ENCODE measurements around the gene GRAMD1A. TPM values are rescaled to one million over a fixed set of nuclear protein-coding genes. Genes with fewer than 3 reads are reported as not detected.
A peak's percentile ranks its signal among the peaks of the same experiment; 100 is the strongest.

The GRAMD1A gene
- total and polyA plus RNA-seq, 4 donors = 29.6 to 111 (median 64.4) TPM

- peaks cover 3% of the 10 kb centered on the region for H3K27me3 ChIP-seq (ENCODE audit: control insufficient read depth, insufficient read depth, low read length)
Observed at GRCh38 chr19:35066691-35067563, 66.8 kb downstream of the GRAMD1A start.

GRCh38 chr19:35068941-35069634 lies 69.0 kb downstream of the GRAMD1A start:
- 60% methylated on average over 4 of the region's 10 CpGs for WGBS (ENCODE audit: insufficient coverage)
- Histone ChIP-seq H3K4me1 (ENCODE audit: control insufficient read depth, insufficient read depth, low read length) (peaks cover 6% of the 10 kb centered on the region), H3K9me3 (ENCODE audit: control insufficient read depth, insufficient read depth, low read length) (peaks cover 2% of the 10 kb centered on the region), H3K36me3 (ENCODE audit: control insufficient read depth, insufficient read depth, low read length) (no peaks in the 10 kb centered on the region), H3K27ac (ENCODE audit: low read depth, low read length) (peak overlapping the region; percentile 54), H3K4me3 (ENCODE audit: low read depth, low read length) (no peak overlapping the region), H3K27me3 (ENCODE audit: control insufficient read depth, insufficient read depth, low read length) (peaks cover 3% of the 10 kb centered on the region)
- no peak for DNase-seq (ENCODE audit: low read depth in 4 of 6, low spot score in 6 of 6)

More at GRCh38 chr19:35066691-35067563, 66.8 kb downstream of the GRAMD1A start:
- peaks cover 6% of the 10 kb centered on the region for H3K4me1 ChIP-seq (ENCODE audit: control insufficient read depth, insufficient read depth, low read length)
- WGBS (ENCODE audit: insufficient coverage) = 33% methylated on average over 10 of the region's 14 CpGs
- no peaks in the 10 kb centered on the region for H3K36me3 ChIP-seq (ENCODE audit: control insufficient read depth, insufficient read depth, low read length)
- H3K4me3 ChIP-seq (ENCODE audit: low read depth, low read length) = no peak overlapping the region
- DNase-seq (ENCODE audit: low read depth in 4 of 6, low spot score in 6 of 6) = peak; percentile 36 to 94 (median 68)
- peaks cover 2% of the 10 kb centered on the region for H3K9me3 ChIP-seq (ENCODE audit: control insufficient read depth, insufficient read depth, low read length)
- H3K27ac ChIP-seq (ENCODE audit: low read depth, low read length) = no peak overlapping the region

DNA sequence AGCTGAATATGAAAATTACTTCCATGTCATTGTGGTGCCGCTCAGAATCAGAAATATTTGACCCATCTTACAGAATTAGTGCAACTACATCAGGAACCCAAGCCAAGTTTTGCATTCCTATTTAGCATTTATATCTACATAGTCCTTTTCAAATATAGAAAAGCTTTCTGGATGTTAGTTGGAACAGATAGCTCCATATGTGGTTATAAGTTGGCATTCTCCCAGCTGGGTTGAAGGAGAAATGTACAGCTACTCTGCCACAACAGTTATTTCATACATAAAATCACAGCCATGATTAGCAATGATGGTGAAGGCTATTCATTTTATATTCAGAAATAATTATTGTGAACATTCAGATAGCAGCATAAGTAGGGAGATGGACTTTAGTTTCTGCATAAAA lies 69.6 kb downstream of the GRAMD1A start:
- Histone ChIP-seq H3K27ac (ENCODE audit: low read depth, low read length) (peak overlapping the region; percentile 54), H3K4me1 (ENCODE audit: control insufficient read depth, insufficient read depth, low read length) (peaks cover 6% of the 10 kb centered on the region), H3K9me3 (ENCODE audit: control insufficient read depth, insufficient read depth, low read length) (peaks cover 2% of the 10 kb centered on the region), H3K4me3 (ENCODE audit: low read depth, low read length) (no peak overlapping the region), H3K27me3 (ENCODE audit: control insufficient read depth, insufficient read depth, low read length) (peaks cover 3% of the 10 kb centered on the region), H3K36me3 (ENCODE audit: control insufficient read depth, insufficient read depth, low read length) (no peaks in the 10 kb centered on the region)
- peak in 2 of 6 donors; percentile 29 to 72 for DNase-seq (ENCODE audit: low read depth in 4 of 6, low spot score in 6 of 6)
- WGBS (ENCODE audit: insufficient coverage) = 80% methylated on average over 1 of the region's 1 CpG

DNA sequence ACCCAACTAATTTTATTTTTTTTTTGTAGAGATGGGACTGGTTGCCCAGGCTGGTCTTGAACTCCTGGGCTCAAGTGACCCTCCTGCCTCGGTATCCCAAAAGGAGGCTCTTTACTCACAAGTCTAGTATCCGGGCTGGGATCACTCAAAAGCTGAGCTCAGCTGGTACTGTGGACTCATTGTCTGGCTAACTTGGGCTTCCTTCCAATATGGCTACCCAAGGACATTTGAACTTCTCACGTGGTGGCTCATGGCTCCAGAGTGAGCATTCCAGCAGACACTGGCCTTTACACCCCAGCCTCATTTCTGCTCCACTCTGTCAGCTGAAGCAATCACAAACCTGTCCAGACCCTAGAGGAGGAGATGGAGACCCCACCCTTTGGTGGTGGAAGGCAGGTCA lies 70.3 kb downstream of the GRAMD1A start:
- H3K9me3 ChIP-seq (ENCODE audit: control insufficient read depth, insufficient read depth, low read length) = peaks cover 2% of the 10 kb centered on the region
- H3K4me1 ChIP-seq (ENCODE audit: control insufficient read depth, insufficient read depth, low read length) = peaks cover 6% of the 10 kb centered on the region
- no peak overlapping the region for H3K4me3 ChIP-seq (ENCODE audit: low read depth, low read length)
- WGBS (ENCODE audit: insufficient coverage) = 88% methylated on average over 2 of the region's 3 CpGs
- peak overlapping the region; percentile 36 for H3K27ac ChIP-seq (ENCODE audit: low read depth, low read length)
- no peak for DNase-seq (ENCODE audit: low read depth in 4 of 6, low spot score in 6 of 6)
- H3K36me3 ChIP-seq (ENCODE audit: control insufficient read depth, insufficient read depth, low read length) = no peaks in the 10 kb centered on the region
- H3K27me3 ChIP-seq (ENCODE audit: control insufficient read depth, insufficient read depth, low read length) = peaks cover 3% of the 10 kb centered on the region

- 78% methylated on average over 10 of the region's 10 CpGs for WGBS (ENCODE audit: insufficient coverage)
- Histone ChIP-seq H3K9me3 (ENCODE audit: control insufficient read depth, insufficient read depth, low read length) (peaks cover 2% of the 10 kb centered on the region), H3K27ac (ENCODE audit: low read depth, low read length) (no peak overlapping the region), H3K36me3 (ENCODE audit: control insufficient read depth, insufficient read depth, low read length) (no peaks in the 10 kb centered on the region), H3K4me3 (ENCODE audit: low read depth, low read length) (no peak overlapping the region), H3K27me3 (ENCODE audit: control insufficient read depth, insufficient read depth, low read length) (peaks cover 2% of the 10 kb centered on the region), H3K4me1 (ENCODE audit: control insufficient read depth, insufficient read depth, low read length) (peaks cover 2% of the 10 kb centered on the region)
- DNase-seq (ENCODE audit: low read depth in 4 of 6, low spot score in 6 of 6) = no peak
Observed at GRCh38 chr19:35073516-35073915, 73.4 kb downstream of the GRAMD1A start.

- Histone ChIP-seq H3K27ac (ENCODE audit: low read depth, low read length) (no peak overlapping the region), H3K4me3 (ENCODE audit: low read depth, low read length) (no peak overlapping the region), H3K9me3 (ENCODE audit: control insufficient read depth, insufficient read depth, low read length) (peaks cover 2% of the 10 kb centered on the region), H3K4me1 (ENCODE audit: control insufficient read depth, insufficient read depth, low read length) (no peaks in the 10 kb centered on the region), H3K36me3 (ENCODE audit: control insufficient read depth, insufficient read depth, low read length) (no peaks in the 10 kb centered on the region), H3K27me3 (ENCODE audit: control insufficient read depth, insufficient read depth, low read length) (no peaks in the 10 kb centered on the region)
- DNase-seq (ENCODE audit: low read depth in 4 of 6, low spot score in 6 of 6) = no peak
- WGBS (ENCODE audit: insufficient coverage) = 84% methylated on average over 6 of the region's 8 CpGs
Observed at GRCh38 chr19:35073941-35074340, 73.8 kb downstream of the GRAMD1A start.

- no peak overlapping the region for H3K27ac ChIP-seq (ENCODE audit: low read depth, low read length)
- no peaks in the 10 kb centered on the region for H3K4me1 ChIP-seq (ENCODE audit: control insufficient read depth, insufficient read depth, low read length)
- DNase-seq (ENCODE audit: low read depth in 4 of 6, low spot score in 6 of 6) = no peak
- H3K36me3 ChIP-seq (ENCODE audit: control insufficient read depth, insufficient read depth, low read length) = no peaks in the 10 kb centered on the region
- H3K27me3 ChIP-seq (ENCODE audit: control insufficient read depth, insufficient read depth, low read length) = no peaks in the 10 kb centered on the region
- no peak overlapping the region for H3K4me3 ChIP-seq (ENCODE audit: low read depth, low read length)
- 83% methylated on average over 21 of the region's 21 CpGs for whole genome bisulfite sequencing (ENCODE audit: insufficient coverage)
- peaks cover 2% of the 10 kb centered on the region for H3K9me3 ChIP-seq (ENCODE audit: control insufficient read depth, insufficient read depth, low read length)
Observed at GRCh38 chr19:35074426-35075201, 74.5 kb downstream of the GRAMD1A start.

DNA sequence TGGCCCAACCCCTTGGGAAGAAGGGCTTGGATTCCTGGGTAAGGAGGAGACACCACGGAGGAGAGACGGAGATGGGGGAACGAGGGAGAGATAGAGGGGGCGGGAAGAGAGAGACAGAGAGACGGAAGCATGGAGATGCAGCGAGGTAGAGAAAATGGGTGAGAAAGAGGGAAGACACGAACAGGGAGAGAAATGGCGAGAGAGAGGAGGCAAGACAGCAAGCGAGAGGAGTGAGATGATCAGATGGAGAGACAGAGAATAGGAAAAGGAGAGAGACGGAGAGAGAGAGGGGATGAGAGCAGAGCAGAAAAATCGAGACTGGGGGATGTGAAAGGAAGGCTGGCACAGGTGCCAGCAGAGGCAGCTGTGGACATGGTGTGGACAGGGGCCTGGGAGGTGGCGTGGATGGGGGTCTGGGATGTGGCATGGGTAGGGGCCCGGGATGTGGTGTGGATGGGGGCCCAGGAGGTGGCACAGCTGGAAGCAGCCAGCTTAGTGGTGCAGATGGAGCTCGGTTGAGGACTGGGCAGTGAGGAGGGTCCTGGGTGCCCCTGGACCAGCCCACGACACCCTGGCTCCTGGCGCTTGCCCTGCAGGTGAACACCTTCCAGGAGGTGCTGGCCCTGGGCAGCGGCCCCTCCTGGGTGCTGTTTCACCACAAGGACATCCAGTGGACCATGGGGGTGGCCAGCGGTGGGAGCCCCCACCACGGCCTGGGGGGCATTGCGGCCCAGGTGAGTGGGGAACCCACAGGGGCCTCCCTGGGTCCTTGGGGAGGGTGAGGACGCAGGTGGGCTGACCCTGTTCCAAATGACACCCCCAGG lies 75.3 kb downstream of the GRAMD1A start:
- H3K4me3 ChIP-seq (ENCODE audit: low read depth, low read length) = no peak overlapping the region
- no peak for DNase-seq (ENCODE audit: low read depth in 4 of 6, low spot score in 6 of 6)
- H3K27ac ChIP-seq (ENCODE audit: low read depth, low read length) = no peak overlapping the region
- H3K27me3 ChIP-seq (ENCODE audit: control insufficient read depth, insufficient read depth, low read length) = no peaks in the 10 kb centered on the region
- no peaks in the 10 kb centered on the region for H3K4me1 ChIP-seq (ENCODE audit: control insufficient read depth, insufficient read depth, low read length)
- peaks cover 3% of the 10 kb centered on the region for H3K36me3 ChIP-seq (ENCODE audit: control insufficient read depth, insufficient read depth, low read length)
- 86% methylated on average over 21 of the region's 21 CpGs for WGBS (ENCODE audit: insufficient coverage)
- H3K9me3 ChIP-seq (ENCODE audit: control insufficient read depth, insufficient read depth, low read length) = peaks cover 2% of the 10 kb centered on the region

DNA sequence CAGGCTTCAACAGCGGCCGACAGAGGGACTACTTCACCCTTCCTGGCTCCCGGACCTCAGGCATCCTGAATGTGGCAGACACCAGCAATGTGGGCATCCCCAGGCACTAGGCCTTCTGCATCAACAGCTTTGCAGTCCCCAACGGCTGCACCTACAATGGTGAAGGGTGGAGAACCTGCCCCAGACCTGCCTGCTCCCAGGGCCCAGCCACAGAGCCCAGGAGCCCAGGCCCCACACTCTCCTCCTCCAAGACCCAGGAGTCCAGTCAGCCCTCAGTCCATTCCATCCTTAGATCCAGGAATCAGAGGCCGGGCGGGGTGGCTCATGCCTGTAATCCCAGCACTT lies 75.9 kb downstream of the GRAMD1A start:
- no peaks in the 10 kb centered on the region for H3K27me3 ChIP-seq (ENCODE audit: control insufficient read depth, insufficient read depth, low read length)
- no peaks in the 10 kb centered on the region for H3K9me3 ChIP-seq (ENCODE audit: control insufficient read depth, insufficient read depth, low read length)
- WGBS (ENCODE audit: insufficient coverage) = 76% methylated on average over 6 of the region's 6 CpGs
- no peaks in the 10 kb centered on the region for H3K4me1 ChIP-seq (ENCODE audit: control insufficient read depth, insufficient read depth, low read length)
- DNase-seq (ENCODE audit: low read depth in 4 of 6, low spot score in 6 of 6) = no peak
- H3K36me3 ChIP-seq (ENCODE audit: control insufficient read depth, insufficient read depth, low read length) = peaks cover 3% of the 10 kb centered on the region
- no peak overlapping the region for H3K27ac ChIP-seq (ENCODE audit: low read depth, low read length)
- H3K4me3 ChIP-seq (ENCODE audit: low read depth, low read length) = no peak overlapping the region

Measured in spinal cord (tissue), 10 donors.